ENCODE measurements around the gene WDR90.

WDR90 gene

DNA sequence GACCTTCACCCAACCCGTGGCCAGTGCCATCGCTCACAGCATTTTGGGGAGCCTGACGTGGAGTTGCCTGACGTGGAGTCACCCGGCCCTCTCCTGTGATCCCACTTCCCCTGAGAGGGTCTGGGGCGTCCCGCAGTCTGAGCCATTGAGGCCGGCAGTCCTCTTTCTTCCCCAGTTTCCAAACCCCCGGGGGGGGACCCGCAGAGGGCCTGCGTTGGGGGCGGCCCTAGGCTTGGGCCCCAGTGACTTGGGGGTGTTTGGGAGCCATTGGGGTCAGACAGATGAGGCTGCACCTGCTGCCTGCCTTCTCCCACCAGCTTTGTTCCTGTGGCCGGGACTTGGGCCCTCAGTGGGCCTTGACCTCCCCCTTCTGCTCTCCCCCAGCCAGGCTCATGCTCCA lies 20.5 kb downstream of the WDR90 start:
- TF ChIP-seq, protein P1, sequence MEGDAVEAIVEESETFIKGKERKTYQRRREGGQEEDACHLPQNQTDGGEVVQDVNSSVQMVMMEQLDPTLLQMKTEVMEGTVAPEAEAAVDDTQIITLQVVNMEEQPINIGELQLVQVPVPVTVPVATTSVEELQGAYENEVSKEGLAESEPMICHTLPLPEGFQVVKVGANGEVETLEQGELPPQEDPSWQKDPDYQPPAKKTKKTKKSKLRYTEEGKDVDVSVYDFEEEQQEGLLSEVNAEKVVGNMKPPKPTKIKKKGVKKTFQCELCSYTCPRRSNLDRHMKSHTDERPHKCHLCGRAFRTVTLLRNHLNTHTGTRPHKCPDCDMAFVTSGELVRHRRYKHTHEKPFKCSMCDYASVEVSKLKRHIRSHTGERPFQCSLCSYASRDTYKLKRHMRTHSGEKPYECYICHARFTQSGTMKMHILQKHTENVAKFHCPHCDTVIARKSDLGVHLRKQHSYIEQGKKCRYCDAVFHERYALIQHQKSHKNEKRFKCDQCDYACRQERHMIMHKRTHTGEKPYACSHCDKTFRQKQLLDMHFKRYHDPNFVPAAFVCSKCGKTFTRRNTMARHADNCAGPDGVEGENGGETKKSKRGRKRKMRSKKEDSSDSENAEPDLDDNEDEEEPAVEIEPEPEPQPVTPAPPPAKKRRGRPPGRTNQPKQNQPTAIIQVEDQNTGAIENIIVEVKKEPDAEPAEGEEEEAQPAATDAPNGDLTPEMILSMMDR (IDR thresholded peaks at IDR 0.05; ENCODE audit: insufficient read depth, low read depth, low read length, missing control alignments), result no peak
- DNase-seq (ENCODE audit: low read depth), result no peak
- no peak overlapping the region for H3K4me3 ChIP-seq (ENCODE audit: low read length)

DNA sequence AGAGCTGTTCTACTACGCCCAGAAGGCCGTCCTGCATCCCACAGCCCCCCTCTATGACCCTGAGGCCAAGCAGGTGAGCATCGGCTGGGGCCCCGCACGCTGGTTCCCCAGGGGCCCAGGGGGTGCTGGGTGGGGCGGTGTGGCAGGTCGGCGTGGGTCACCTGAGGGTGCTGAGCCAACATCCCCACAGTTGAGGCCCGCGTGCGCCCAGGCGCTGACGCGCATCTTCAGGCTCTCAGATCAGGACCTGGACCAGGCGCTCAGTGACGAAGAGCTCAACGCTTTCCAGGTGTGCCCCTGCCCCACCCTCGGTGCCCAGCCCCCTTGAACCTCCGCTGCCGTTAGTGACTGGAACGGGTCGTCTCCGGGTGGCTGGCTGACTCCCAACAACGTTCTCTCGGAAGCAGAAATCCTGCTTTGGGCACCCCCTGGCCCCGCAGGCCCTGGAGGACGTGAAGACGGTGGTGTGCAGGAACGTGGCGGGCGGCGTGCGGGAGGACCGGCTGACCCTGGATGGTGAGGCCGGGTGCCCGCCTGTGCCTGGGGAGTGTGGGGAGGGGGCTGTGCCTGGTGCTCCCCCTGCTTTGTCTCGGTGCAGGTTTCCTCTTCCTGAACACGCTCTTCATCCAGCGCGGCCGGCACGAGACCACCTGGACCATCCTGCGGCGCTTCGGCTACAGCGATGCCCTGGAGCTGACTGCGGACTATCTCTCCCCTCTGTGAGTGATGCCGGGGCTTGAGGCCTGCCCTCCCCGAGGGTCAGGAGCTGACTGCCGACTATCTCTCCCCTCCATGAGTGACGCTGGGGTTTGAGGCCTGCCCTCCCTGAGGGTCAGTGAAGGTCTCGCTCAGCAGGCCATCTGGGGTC lies 21.6 kb downstream of the WDR90 start:
- DNase-seq (ENCODE audit: low read depth), result no peak
- no peak overlapping the region for H3K4me3 ChIP-seq (ENCODE audit: low read length)
- TF ChIP-seq, protein P1 (IDR thresholded peaks at IDR 0.05; ENCODE audit: insufficient read depth, low read depth, low read length, missing control alignments), result no peak

DNA sequence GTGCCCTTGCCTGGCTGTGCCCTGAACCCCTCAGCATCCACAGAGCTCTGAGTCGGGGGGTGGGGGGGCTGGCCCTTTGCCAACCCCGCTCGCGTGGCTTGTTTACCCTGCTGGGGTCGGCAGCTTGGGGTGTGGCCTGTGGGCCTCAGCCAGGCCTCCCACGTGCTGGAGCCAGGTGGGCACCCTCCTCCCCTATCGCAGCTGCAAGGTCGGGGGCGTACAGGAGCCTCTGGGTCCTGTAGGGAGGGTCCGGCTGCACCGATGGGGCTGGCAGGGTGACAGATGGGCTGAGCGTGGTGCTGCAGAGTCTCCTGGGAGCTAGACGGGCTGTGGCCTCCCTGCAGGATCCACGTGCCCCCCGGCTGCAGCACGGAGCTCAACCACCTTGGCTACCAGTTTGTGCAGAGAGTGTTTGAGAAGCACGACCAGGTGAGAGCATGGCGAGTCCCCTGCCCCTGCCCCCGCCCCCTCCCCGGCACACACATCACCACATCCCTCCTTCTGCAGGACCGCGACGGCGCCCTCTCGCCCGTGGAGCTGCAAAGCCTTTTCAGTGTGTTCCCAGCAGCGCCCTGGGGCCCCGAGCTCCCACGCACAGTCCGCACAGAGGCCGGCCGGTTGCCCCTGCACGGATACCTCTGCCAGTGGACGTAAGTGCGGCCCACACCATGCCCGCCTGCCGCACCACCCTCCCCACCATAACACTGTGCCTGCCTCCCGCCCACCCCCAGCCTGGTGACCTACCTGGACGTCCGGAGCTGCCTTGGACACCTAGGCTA lies 22.4 kb downstream of the WDR90 start:
- H3K4me3 ChIP-seq (ENCODE audit: low read length), result no peak overlapping the region
- no peak for DNase-seq (ENCODE audit: low read depth)
- TF ChIP-seq, protein P1 (IDR thresholded peaks at IDR 0.05; ENCODE audit: insufficient read depth, low read depth, low read length, missing control alignments), result no peak

DNA sequence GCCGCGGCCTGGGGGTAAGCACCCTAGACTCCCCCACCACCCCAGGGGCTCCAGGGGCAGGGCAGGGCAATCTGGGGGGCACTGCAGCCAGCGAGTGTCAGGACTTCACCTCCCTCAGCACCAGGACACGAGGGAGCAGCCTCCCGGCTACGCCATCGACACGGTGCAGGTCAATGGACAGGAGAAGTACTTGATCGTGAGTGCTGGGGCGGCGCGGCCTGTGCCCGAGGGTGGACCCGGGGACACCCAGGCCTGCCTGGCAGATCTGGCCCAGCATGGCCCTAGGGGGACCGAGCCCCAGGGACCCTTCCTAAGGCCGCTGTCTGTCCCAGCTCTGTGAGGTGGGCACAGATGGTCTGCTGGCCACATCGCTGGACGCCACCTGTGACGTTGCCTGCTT lies 23.2 kb downstream of the WDR90 start:
- TF ChIP-seq, protein P1 (IDR thresholded peaks at IDR 0.05; ENCODE audit: insufficient read depth, low read depth, low read length, missing control alignments), result no peak

DNA sequence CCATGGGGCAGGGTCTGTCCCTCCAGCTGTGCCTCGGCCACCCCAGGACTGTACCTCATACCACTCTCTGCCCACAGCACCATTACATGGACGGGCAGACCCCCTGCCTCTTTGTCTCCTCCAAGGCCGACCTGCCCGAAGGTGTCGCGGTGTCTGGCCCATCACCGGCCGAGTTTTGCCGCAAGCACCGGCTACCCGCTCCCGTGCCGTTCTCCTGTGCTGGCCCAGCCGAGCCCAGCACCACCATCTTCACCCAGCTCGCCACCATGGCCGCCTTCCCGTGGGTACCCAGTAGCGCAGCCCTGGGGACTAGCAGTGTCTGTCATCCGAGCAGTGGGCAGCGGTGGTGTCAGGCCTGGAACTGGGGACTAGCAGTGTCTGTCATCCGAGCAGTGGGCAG lies 23.7 kb downstream of the WDR90 start:
- DNase-seq (ENCODE audit: low read depth), result no peak
- H3K4me3 ChIP-seq (ENCODE audit: low read length), result no peak overlapping the region
- TF ChIP-seq, protein P1 (IDR thresholded peaks at IDR 0.05; ENCODE audit: insufficient read depth, low read depth, low read length, missing control alignments), result no peak

More for the DNA sequence above, 23.2 kb downstream of the WDR90 start:
- DNase-seq (ENCODE audit: low read depth), result no peak
- H3K4me3 ChIP-seq (ENCODE audit: low read length), result no peak overlapping the region

DNA sequence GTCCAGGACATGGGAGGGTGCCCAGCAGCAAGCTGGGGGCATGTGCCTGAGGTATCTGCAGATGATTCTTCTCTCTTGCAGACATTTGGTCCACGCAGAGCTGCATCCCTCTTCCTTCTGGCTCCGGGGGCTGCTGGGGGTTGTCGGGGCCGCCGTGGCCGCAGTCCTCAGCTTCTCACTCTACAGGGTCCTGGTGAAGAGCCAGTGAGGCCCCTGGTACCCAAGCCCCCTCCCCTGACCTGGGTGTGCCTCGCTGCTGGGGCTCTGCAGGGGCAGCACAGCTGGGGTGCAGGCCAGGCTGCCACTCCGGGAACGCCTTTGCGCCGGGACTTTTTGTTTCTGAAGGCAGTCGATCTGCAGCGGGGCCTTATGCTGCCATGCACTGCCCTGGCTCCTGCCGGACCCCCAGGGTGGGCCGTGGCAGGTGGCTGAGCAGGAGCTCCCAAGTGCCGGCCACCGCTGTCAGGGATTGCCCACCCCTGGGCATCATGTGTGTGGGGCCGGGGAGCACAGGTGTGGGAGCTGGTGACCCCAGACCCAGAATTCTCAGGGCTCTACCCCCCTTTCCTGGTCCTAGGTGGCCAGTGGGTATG lies 24.3 kb downstream of the WDR90 start:
- no peak overlapping the region for H3K4me3 ChIP-seq (ENCODE audit: low read length)
- no peak for DNase-seq (ENCODE audit: low read depth)
- TF ChIP-seq, protein P1 (IDR thresholded peaks at IDR 0.05; ENCODE audit: insufficient read depth, low read depth, low read length, missing control alignments), result no peak

Measured in epithelial cell of esophagus (primary cell).